ENCODE results near the gene TEX10. TPM values are rescaled to one million over a fixed set of nuclear protein-coding genes. Genes with fewer than 3 reads are reported as not detected.

TEX10 gene
- total RNA-seq, 1 experiment from 2014 or later, result 15.4 TPM

- no peak overlapping the region for H3K27ac ChIP-seq (ENCODE audit: low read length)
- intact Hi-C loops (cut with micrococcal nuclease; ENCODE audit: unreplicated experiment) (no loop called here), in situ Hi-C loops (cut with HindIII; ENCODE audit: low pct_unique_long_range_greater_than_20kb, low sequenced_read_pairs) (no loop called here)
Observed at GRCh38 chr9:100375658-100376057, 22.9 kb upstream of the TEX10 start.

GRCh38 chr9:100372648-100373047, 19.9 kb upstream of the TEX10 start:
- ATAC-seq (no peak), DNase-seq (ENCODE audit: low read depth, low spot score) (no peak)
- CTCF ChIA-PET, result no interaction called here
- POLR2A ChIA-PET, result no interaction called here
- Histone ChIP-seq H3K4me1 (ENCODE audit: control insufficient read depth, insufficient read depth, low read length) (no peaks in the 10 kb centered on the region), H3K36me3 (ENCODE audit: control insufficient read depth, insufficient read depth, low read length) (no peaks in the 10 kb centered on the region), H3K9me3 (ENCODE audit: control insufficient read depth, insufficient read depth, low read depth, low read length) (no peaks in the 10 kb centered on the region), H3K4me3 (ENCODE audit: low read depth in 2 of 2, low read length in 2 of 2) (no peak overlapping the region), H3K27ac (ENCODE audit: low read length) (no peak overlapping the region), H3K27me3 (ENCODE audit: control insufficient read depth, insufficient read depth, low read length) (no peaks in the 10 kb centered on the region)
- no peak for TF ChIP-seq POLR2AphosphoS5 (IDR thresholded peaks at IDR 0.05; ENCODE audit: low read depth, low read length)
- TF ChIP-seq SIN3A (IDR thresholded peaks at IDR 0.05; ENCODE audit: borderline replicate concordance, insufficient read depth, low read depth, low read length), result no peak
- TF ChIP-seq TCF7L2 (IDR thresholded peaks at IDR 0.05; ENCODE audit: low read depth, low read length), result no peak
- TF ChIP-seq, protein P1, sequence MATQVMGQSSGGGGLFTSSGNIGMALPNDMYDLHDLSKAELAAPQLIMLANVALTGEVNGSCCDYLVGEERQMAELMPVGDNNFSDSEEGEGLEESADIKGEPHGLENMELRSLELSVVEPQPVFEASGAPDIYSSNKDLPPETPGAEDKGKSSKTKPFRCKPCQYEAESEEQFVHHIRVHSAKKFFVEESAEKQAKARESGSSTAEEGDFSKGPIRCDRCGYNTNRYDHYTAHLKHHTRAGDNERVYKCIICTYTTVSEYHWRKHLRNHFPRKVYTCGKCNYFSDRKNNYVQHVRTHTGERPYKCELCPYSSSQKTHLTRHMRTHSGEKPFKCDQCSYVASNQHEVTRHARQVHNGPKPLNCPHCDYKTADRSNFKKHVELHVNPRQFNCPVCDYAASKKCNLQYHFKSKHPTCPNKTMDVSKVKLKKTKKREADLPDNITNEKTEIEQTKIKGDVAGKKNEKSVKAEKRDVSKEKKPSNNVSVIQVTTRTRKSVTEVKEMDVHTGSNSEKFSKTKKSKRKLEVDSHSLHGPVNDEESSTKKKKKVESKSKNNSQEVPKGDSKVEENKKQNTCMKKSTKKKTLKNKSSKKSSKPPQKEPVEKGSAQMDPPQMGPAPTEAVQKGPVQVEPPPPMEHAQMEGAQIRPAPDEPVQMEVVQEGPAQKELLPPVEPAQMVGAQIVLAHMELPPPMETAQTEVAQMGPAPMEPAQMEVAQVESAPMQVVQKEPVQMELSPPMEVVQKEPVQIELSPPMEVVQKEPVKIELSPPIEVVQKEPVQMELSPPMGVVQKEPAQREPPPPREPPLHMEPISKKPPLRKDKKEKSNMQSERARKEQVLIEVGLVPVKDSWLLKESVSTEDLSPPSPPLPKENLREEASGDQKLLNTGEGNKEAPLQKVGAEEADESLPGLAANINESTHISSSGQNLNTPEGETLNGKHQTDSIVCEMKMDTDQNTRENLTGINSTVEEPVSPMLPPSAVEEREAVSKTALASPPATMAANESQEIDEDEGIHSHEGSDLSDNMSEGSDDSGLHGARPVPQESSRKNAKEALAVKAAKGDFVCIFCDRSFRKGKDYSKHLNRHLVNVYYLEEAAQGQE (IDR thresholded peaks at IDR 0.05; ENCODE audit: insufficient read depth in 1 of 2, low read depth in 2 of 2, low read length in 1 of 2), result no peak
- TF ChIP-seq, protein P2, sequence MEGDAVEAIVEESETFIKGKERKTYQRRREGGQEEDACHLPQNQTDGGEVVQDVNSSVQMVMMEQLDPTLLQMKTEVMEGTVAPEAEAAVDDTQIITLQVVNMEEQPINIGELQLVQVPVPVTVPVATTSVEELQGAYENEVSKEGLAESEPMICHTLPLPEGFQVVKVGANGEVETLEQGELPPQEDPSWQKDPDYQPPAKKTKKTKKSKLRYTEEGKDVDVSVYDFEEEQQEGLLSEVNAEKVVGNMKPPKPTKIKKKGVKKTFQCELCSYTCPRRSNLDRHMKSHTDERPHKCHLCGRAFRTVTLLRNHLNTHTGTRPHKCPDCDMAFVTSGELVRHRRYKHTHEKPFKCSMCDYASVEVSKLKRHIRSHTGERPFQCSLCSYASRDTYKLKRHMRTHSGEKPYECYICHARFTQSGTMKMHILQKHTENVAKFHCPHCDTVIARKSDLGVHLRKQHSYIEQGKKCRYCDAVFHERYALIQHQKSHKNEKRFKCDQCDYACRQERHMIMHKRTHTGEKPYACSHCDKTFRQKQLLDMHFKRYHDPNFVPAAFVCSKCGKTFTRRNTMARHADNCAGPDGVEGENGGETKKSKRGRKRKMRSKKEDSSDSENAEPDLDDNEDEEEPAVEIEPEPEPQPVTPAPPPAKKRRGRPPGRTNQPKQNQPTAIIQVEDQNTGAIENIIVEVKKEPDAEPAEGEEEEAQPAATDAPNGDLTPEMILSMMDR (IDR thresholded peaks at IDR 0.05), result no peak
- in situ Hi-C loops (cut with HindIII; ENCODE audit: low pct_unique_long_range_greater_than_20kb, low sequenced_read_pairs), result no loop called here
- BruUV-seq (replicated peaks), result no TSS peak
- intact Hi-C loops (cut with micrococcal nuclease; ENCODE audit: unreplicated experiment), result no loop called here

More at GRCh38 chr9:100375658-100376057, 22.9 kb upstream of the TEX10 start:
- ChIA-PET CTCF (no interaction called here), POLR2A (no interaction called here)
- DNase-seq (ENCODE audit: low read depth, low spot score) (no peak), ATAC-seq (no peak)
- Histone ChIP-seq H3K4me3 (ENCODE audit: low read depth in 2 of 2, low read length in 2 of 2) (no peak overlapping the region), H3K27me3 (ENCODE audit: control insufficient read depth, insufficient read depth, low read length) (no peaks in the 10 kb centered on the region), H3K4me1 (ENCODE audit: control insufficient read depth, insufficient read depth, low read length) (no peaks in the 10 kb centered on the region; the same call in 1 of the 2 replicates), H3K36me3 (ENCODE audit: control insufficient read depth, insufficient read depth, low read length) (no peaks in the 10 kb centered on the region), H3K9me3 (ENCODE audit: control insufficient read depth, insufficient read depth, low read depth, low read length) (no peaks in the 10 kb centered on the region)
- BruUV-seq (replicated peaks), result no TSS peak
- TF ChIP-seq POLR2AphosphoS5 (IDR thresholded peaks at IDR 0.05; ENCODE audit: low read depth, low read length) (no peak), SIN3A (IDR thresholded peaks at IDR 0.05; ENCODE audit: borderline replicate concordance, insufficient read depth, low read depth, low read length) (no peak), TCF7L2 (IDR thresholded peaks at IDR 0.05; ENCODE audit: low read depth, low read length) (no peak)
- TF ChIP-seq, protein P2 (IDR thresholded peaks at IDR 0.05), result no peak
- TF ChIP-seq, protein P1 (IDR thresholded peaks at IDR 0.05; ENCODE audit: insufficient read depth in 1 of 2, low read depth in 2 of 2, low read length in 1 of 2), result no peak

Data from Panc1 (cell line).